Chondrocyte (in vitro differentiated cells): Measurements from ENCODE around the gene DPP4. TPM values are rescaled to one million over a fixed set of nuclear protein-coding genes. Genes with fewer than 3 reads are reported as not detected.

ENCODE experiments used
- DNase-seq: peaks from one replicate; pipeline ENCODE4 v3.0.0; 2021; ENCODE audit warnings: mixed read lengths, low spot score
- H3K27ac Mint-ChIP-seq: one replicate; pipeline ENCODE4 v1.8.0; 2021; ENCODE audit warnings: mild to moderate bottlenecking, moderate library complexity, mixed read lengths; ENCODE audit not compliant: unreplicated experiment
- H3K27me3 Mint-ChIP-seq: 2 replicates; pipeline ENCODE4 v1.8.0; 2021; ENCODE audit warnings: low read depth, mixed read lengths
- H3K36me3 Mint-ChIP-seq: 2 replicates; pipeline ENCODE4 v1.8.0; 2021; ENCODE audit warnings: low read depth, mixed read lengths
- H3K4me1 Mint-ChIP-seq: 2 replicates; pipeline ENCODE4 v1.8.0; 2021; ENCODE audit warnings: low read depth, mild to moderate bottlenecking, mixed read lengths
- H3K4me3 Mint-ChIP-seq: one replicate; pipeline ENCODE4 v1.8.0; 2021; ENCODE audit warnings: mild to moderate bottlenecking, moderate library complexity, mixed read lengths; ENCODE audit not compliant: unreplicated experiment
- H3K9me3 Mint-ChIP-seq: 2 replicates; pipeline ENCODE4 v1.8.0; 2021; ENCODE audit warnings: low read depth, mixed read lengths
- CTCF ChIP-seq: fragments of 200-600 bp; sonication (generic); IDR thresholded peaks from 2 replicates; pipeline ENCODE4 v1.5.0; 2021; ENCODE audit warnings: antibody characterized with exemption, mild to moderate bottlenecking, moderate library complexity
- total RNA-seq: library from RNA; stranded (reverse); gene quantifications from 3 replicates; pipeline ENCODE4 v1.2.1, GENCODE V29; 2021

Gene DPP4
- total RNA-seq, 1 donor from 2014 or later: 0.42 TPM

- no peak overlapping the region for H3K27ac Mint-ChIP-seq
- no peak for TF ChIP-seq CTCF
- H3K27me3 Mint-ChIP-seq: peaks cover 32% of the 10 kb centered on the region
- no peak for DNase-seq
- peaks cover 4% of the 10 kb centered on the region for H3K9me3 Mint-ChIP-seq
- no peak overlapping the region for H3K4me3 Mint-ChIP-seq
- H3K4me1 Mint-ChIP-seq: no peaks in the 10 kb centered on the region
- no peaks in the 10 kb centered on the region for H3K36me3 Mint-ChIP-seq
These were observed 10.7 kb downstream of the DPP4 start for GRCh38 chr2:162063281-162063680.

- no peak for DNase-seq
- H3K36me3 Mint-ChIP-seq: peaks cover 2% of the 10 kb centered on the region
- no peak for TF ChIP-seq CTCF
- H3K4me1 Mint-ChIP-seq: no peaks in the 10 kb centered on the region
- peaks cover 32% of the 10 kb centered on the region for H3K27me3 Mint-ChIP-seq
- H3K9me3 Mint-ChIP-seq: peaks cover 6% of the 10 kb centered on the region
- no peak overlapping the region for H3K4me3 Mint-ChIP-seq
- H3K27ac Mint-ChIP-seq: no peak overlapping the region
These were observed 11.5 kb downstream of the DPP4 start for GRCh38 chr2:162062559-162062958.

- H3K27ac Mint-ChIP-seq: no peak overlapping the region
- no peaks in the 10 kb centered on the region for H3K4me1 Mint-ChIP-seq
- H3K36me3 Mint-ChIP-seq: peaks cover 2% of the 10 kb centered on the region
- H3K9me3 Mint-ChIP-seq: peaks cover 14% of the 10 kb centered on the region
- no peak for TF ChIP-seq CTCF
- H3K27me3 Mint-ChIP-seq: peaks cover 30% of the 10 kb centered on the region
- no peak overlapping the region for H3K4me3 Mint-ChIP-seq
- no peak for DNase-seq
These were observed 13.0 kb downstream of the DPP4 start for GRCh38 chr2:162061021-162061420.

- no peak for TF ChIP-seq CTCF
- peaks cover 28% of the 10 kb centered on the region for H3K27me3 Mint-ChIP-seq
- peaks cover 14% of the 10 kb centered on the region for H3K9me3 Mint-ChIP-seq
- no peak for DNase-seq
- no peak overlapping the region for H3K27ac Mint-ChIP-seq
- no peak overlapping the region for H3K4me3 Mint-ChIP-seq
- H3K4me1 Mint-ChIP-seq: no peaks in the 10 kb centered on the region
- H3K36me3 Mint-ChIP-seq: peaks cover 2% of the 10 kb centered on the region
These were observed 13.5 kb downstream of the DPP4 start for GRCh38 chr2:162060532-162060931.

DNA sequence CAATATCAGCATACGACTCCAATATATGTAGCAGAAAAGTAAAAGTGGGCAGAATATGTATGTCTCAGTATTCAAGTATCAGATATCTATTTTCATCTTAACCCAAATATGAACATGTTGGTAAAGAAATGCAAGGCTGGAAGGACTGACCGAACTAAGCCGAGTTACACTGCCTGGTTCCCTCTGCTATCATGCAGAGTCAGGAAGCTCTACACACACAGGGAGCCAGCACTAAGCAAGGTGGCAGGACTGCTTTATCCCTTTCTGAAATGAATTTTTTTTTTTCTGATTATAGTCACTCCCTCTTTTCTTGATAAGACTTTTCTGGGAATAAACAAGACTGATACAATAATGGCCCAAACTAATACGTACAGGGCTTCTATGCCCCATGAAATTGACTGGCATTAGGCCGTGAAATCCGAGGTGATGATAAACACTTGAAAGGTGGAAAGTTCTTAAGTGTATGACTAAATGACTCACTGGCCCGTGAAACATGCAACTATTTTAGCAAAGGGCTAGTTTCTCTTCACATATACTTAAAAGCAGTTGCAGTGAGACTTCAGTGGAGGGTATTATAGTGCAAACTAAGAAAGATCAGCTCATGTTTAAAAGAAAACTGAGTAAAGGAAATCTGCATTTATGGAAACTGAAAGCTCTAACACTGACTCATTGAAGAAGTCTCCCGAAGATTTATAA lies 14.9 kb downstream of the DPP4 start:
- DNase-seq: no peak
- no peaks in the 10 kb centered on the region for H3K4me1 Mint-ChIP-seq
- H3K9me3 Mint-ChIP-seq: peaks cover 14% of the 10 kb centered on the region
- H3K27ac Mint-ChIP-seq: no peak overlapping the region
- no peak for TF ChIP-seq CTCF
- peaks cover 22% of the 10 kb centered on the region for H3K27me3 Mint-ChIP-seq
- H3K36me3 Mint-ChIP-seq: peaks cover 2% of the 10 kb centered on the region
- no peak overlapping the region for H3K4me3 Mint-ChIP-seq
